GM18870 (cell line): Measurements from ENCODE around the gene SORBS1.

Source experiments
- ATAC-seq: cut with Tn5 transposase; IDR thresholded peaks from one replicate; pipeline ENCODE4 v1.9.1; 2021; ENCODE audit warnings: moderate library complexity; ENCODE audit not compliant: unreplicated experiment

The SORBS1 gene

GRCh38 chr10:95561177-95561863, at the start of gene SORBS1:
Gene SORBS1 (minus strand): TSS chr10:95561371. CDS start chr10:95441135, 120,236 bp downstream.
- peak; percentile 97 for ATAC-seq

GRCh38 chr10:95610727-95611126, 49.6 kb upstream of the SORBS1 start:
- no peak for ATAC-seq

GRCh38 chr10:95606922-95607321, 45.8 kb upstream of the SORBS1 start:
- no peak for ATAC-seq

GRCh38 chr10:95605163-95605562, 44.0 kb upstream of the SORBS1 start:
- ATAC-seq = no peak

GRCh38 chr10:95604630-95605029, 43.5 kb upstream of the SORBS1 start:
- ATAC-seq = no peak

GRCh38 chr10:95602382-95602781, 41.2 kb upstream of the SORBS1 start:
- ATAC-seq = no peak

GRCh38 chr10:95601116-95601719, 40.0 kb upstream of the SORBS1 start:
- no peak for ATAC-seq

- ATAC-seq = no peak
These were observed 39.0 kb upstream of the SORBS1 start for GRCh38 chr10:95600158-95600557.

GRCh38 chr10:95597788-95598187, 36.6 kb upstream of the SORBS1 start:
- no peak for ATAC-seq

- no peak for ATAC-seq
These were observed 26.9 kb upstream of the SORBS1 start for GRCh38 chr10:95588025-95588424.

GRCh38 chr10:95579835-95580535, 18.8 kb upstream of the SORBS1 start:
- no peak for ATAC-seq

- no peak for ATAC-seq
These were observed 18.1 kb upstream of the SORBS1 start for GRCh38 chr10:95579292-95579691.

- ATAC-seq = no peak
These were observed 17.4 kb upstream of the SORBS1 start for GRCh38 chr10:95578619-95579018.

GRCh38 chr10:95574649-95575365, 13.6 kb upstream of the SORBS1 start:
- ATAC-seq = no peak

- ATAC-seq = no peak
These were observed 12.9 kb upstream of the SORBS1 start for GRCh38 chr10:95573964-95574604.

- ATAC-seq = no peak
These were observed 12.4 kb upstream of the SORBS1 start for GRCh38 chr10:95573527-95573926.

- no peak for ATAC-seq
These were observed 11.1 kb upstream of the SORBS1 start for GRCh38 chr10:95572131-95572820.

- no peak for ATAC-seq
These were observed 10.2 kb upstream of the SORBS1 start for GRCh38 chr10:95571390-95571789.

GRCh38 chr10:95569368-95569767, 8.2 kb upstream of the SORBS1 start:
- ATAC-seq = no peak

- ATAC-seq = no peak
These were observed 6.9 kb upstream of the SORBS1 start for GRCh38 chr10:95567903-95568630.
